HEK293 (cell line): ENCODE results near the gene FNDC11.

Source experiments
- FEZF1 ChIP-seq: fragments of 450-650 bp; formaldehyde crosslinking; IDR thresholded peaks from 2 replicates; pipeline ENCODE4 v1.5.1; 2016; ENCODE audit warnings: missing biosample characterization, missing genetic modification characterization
- HOXA7 ChIP-seq: sonication (generic); formaldehyde crosslinking; IDR thresholded peaks from 2 replicates; pipeline ENCODE4 v1.8.1; 2022; ENCODE audit warnings: missing genetic modification reagents, borderline replicate concordance
- KLF9 ChIP-seq: fragments of 450-650 bp; formaldehyde crosslinking; IDR thresholded peaks from 2 replicates; pipeline ENCODE4 v1.5.1; 2016; ENCODE audit warnings: missing biosample characterization, missing genetic modification characterization, low read depth
- ZBTB48 ChIP-seq: fragments of 450-650 bp; formaldehyde crosslinking; IDR thresholded peaks from 2 replicates; pipeline ENCODE4 v1.5.1; 2016; ENCODE audit warnings: missing biosample characterization, missing genetic modification characterization
- ZBTB7A ChIP-seq: fragments of 450-650 bp; formaldehyde crosslinking; IDR thresholded peaks from 2 replicates; pipeline ENCODE4 v1.5.1; 2016; ENCODE audit warnings: low read depth, missing biosample characterization, missing genetic modification characterization
- ZEB2 ChIP-seq: fragments of 450-650 bp; formaldehyde crosslinking; IDR thresholded peaks from 2 replicates; pipeline ENCODE4 v1.5.1; 2016; ENCODE audit warnings: missing biosample characterization, missing genetic modification characterization
- ZFHX2 ChIP-seq: fragments of 450-650 bp; formaldehyde crosslinking; conservative IDR thresholded peaks from 2 replicates; pipeline ENCODE4 v1.5.1; 2016; ENCODE audit warnings: missing biosample characterization, missing genetic modification characterization
- ZFP3 ChIP-seq: fragments of 450-650 bp; formaldehyde crosslinking; IDR thresholded peaks from 2 replicates; pipeline ENCODE4 v1.5.1; 2016; ENCODE audit warnings: low read depth, missing biosample characterization, missing genetic modification characterization
- ZNF114 ChIP-seq: fragments of 450-650 bp; formaldehyde crosslinking; IDR thresholded peaks from 2 replicates; pipeline ENCODE4 v1.5.0; 2017; ENCODE audit warnings: missing biosample characterization, missing genetic modification characterization
- ZNF16 ChIP-seq: fragments of 450-650 bp; formaldehyde crosslinking; IDR thresholded peaks from 2 replicates; pipeline ENCODE4 v1.5.1; 2016; ENCODE audit warnings: low read depth, missing biosample characterization, missing genetic modification characterization
- ZNF223 ChIP-seq: fragments of 450-650 bp; formaldehyde crosslinking; IDR thresholded peaks from 2 replicates; pipeline ENCODE4 v1.5.1; 2016; ENCODE audit warnings: missing biosample characterization, missing genetic modification characterization
- ZNF266 ChIP-seq: fragments of 450-650 bp; formaldehyde crosslinking; IDR thresholded peaks from 2 replicates; pipeline ENCODE4 v1.5.1; 2016; ENCODE audit warnings: missing biosample characterization, missing genetic modification characterization, low read depth
- ZNF37A ChIP-seq: fragments of 450-650 bp; IDR thresholded peaks from 2 replicates; pipeline ENCODE4 v1.5.1; 2018; ENCODE audit warnings: missing biosample characterization, missing genetic modification characterization
- ZNF521 ChIP-seq: fragments of 450-650 bp; formaldehyde crosslinking; IDR thresholded peaks from 2 replicates; pipeline ENCODE4 v1.5.1; 2017; ENCODE audit warnings: missing biosample characterization, mild to moderate bottlenecking, missing genetic modification characterization
- ZNF549 ChIP-seq: fragments of 450-650 bp; IDR thresholded peaks from 2 replicates; pipeline ENCODE4 v1.5.1; 2018; ENCODE audit warnings: missing biosample characterization, missing genetic modification characterization, mild to moderate bottlenecking, inconsistent platforms, moderate library complexity
- ZNF600 ChIP-seq: fragments of 450-650 bp; formaldehyde crosslinking; IDR thresholded peaks from 2 replicates; pipeline ENCODE4 v1.5.1; 2016; ENCODE audit warnings: missing biosample characterization, missing genetic modification characterization
- ZNF623 ChIP-seq: fragments of 450-650 bp; formaldehyde crosslinking; IDR thresholded peaks from 2 replicates; pipeline ENCODE4 v1.5.1; 2016; ENCODE audit warnings: missing biosample characterization, missing genetic modification characterization
- ZNF660 ChIP-seq: fragments of 450-650 bp; IDR thresholded peaks from 2 replicates; pipeline ENCODE4 v1.5.1; 2018; ENCODE audit warnings: missing biosample characterization, mild to moderate bottlenecking, missing genetic modification characterization
- ZNF692 ChIP-seq: fragments of 450-650 bp; formaldehyde crosslinking; IDR thresholded peaks from 2 replicates; pipeline ENCODE4 v1.5.1; 2016; ENCODE audit warnings: missing biosample characterization, missing genetic modification characterization
- ZNF792 ChIP-seq: fragments of 450-650 bp; formaldehyde crosslinking; IDR thresholded peaks from 2 replicates; pipeline ENCODE4 v1.5.1; 2016; ENCODE audit warnings: missing biosample characterization, missing genetic modification characterization
- ZNF843 ChIP-seq: fragments of 450-650 bp; formaldehyde crosslinking; IDR thresholded peaks from 2 replicates; pipeline ENCODE4 v1.5.1; 2016; ENCODE audit warnings: missing biosample characterization, missing genetic modification characterization
- TF ChIP-seq, protein P1 (sequence below): fragments of 450-650 bp; formaldehyde crosslinking; conservative IDR thresholded peaks from 2 replicates; pipeline ENCODE4 v1.5.1; 2016; ENCODE audit warnings: low read depth, missing biosample characterization, missing genetic modification characterization
- TF ChIP-seq, protein P2 (sequence below): fragments of 450-650 bp; formaldehyde crosslinking; IDR thresholded peaks from 2 replicates; pipeline ENCODE4 v1.5.1; 2016; ENCODE audit warnings: missing biosample characterization, missing genetic modification characterization
- TF ChIP-seq, protein P3 (sequence below): fragments of 450-650 bp; formaldehyde crosslinking; IDR thresholded peaks from 2 replicates; pipeline ENCODE4 v1.5.1; 2016; ENCODE audit warnings: missing biosample characterization, missing genetic modification characterization
- TF ChIP-seq, protein P4 (sequence below): fragments of 450-650 bp; formaldehyde crosslinking; IDR thresholded peaks from 2 replicates; pipeline ENCODE4 v1.5.0; 2017; ENCODE audit warnings: missing biosample characterization, missing genetic modification characterization, borderline replicate concordance
- TF ChIP-seq, protein P5 (sequence below): fragments of 450-650 bp; formaldehyde crosslinking; IDR thresholded peaks from 2 replicates; pipeline ENCODE4 v1.5.1; 2017; ENCODE audit warnings: missing biosample characterization, missing genetic modification characterization

FNDC11 gene

DNA sequence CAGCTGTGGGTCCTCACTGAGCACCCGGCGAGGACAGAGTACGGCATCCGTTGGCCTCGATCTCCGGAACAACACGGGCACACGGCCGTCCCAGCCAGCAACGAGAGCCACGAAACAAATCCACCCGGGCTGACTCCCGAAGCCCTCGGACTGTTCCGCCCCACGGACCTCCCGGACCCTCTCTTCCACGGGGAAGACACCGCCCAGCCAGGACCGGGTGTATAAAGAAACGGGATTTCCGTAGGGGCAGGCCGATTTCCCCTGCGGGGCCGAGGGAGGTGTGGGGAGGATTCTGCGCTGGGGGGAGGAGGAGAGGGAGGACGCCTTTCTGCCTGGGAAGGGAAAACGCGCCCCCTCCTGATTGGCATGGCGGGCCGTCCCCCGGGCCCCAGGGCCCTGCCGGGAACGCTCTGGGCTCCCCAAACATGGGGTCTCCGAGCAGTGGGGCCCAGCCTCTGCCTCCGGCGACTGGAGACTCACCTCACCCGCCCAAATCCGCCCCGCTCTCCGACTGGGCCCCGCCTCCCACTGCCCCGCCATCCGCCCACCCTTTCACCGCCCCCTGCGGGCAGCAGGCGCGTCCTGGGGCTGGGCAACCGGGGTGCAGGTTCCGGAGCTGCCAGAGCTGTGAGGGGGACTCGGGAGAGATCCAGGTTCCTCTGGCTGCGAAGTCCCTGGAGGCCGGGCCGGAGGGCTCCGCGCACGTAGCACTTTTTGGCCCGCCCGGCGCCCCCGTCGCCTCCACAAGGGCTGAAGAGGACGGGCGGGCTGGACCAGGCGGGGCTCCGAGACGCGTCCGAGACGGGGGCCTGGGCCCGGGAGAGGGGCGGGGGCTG is 34.1 kb upstream of the FNDC11 start (continued):
- TF ChIP-seq, protein P1, sequence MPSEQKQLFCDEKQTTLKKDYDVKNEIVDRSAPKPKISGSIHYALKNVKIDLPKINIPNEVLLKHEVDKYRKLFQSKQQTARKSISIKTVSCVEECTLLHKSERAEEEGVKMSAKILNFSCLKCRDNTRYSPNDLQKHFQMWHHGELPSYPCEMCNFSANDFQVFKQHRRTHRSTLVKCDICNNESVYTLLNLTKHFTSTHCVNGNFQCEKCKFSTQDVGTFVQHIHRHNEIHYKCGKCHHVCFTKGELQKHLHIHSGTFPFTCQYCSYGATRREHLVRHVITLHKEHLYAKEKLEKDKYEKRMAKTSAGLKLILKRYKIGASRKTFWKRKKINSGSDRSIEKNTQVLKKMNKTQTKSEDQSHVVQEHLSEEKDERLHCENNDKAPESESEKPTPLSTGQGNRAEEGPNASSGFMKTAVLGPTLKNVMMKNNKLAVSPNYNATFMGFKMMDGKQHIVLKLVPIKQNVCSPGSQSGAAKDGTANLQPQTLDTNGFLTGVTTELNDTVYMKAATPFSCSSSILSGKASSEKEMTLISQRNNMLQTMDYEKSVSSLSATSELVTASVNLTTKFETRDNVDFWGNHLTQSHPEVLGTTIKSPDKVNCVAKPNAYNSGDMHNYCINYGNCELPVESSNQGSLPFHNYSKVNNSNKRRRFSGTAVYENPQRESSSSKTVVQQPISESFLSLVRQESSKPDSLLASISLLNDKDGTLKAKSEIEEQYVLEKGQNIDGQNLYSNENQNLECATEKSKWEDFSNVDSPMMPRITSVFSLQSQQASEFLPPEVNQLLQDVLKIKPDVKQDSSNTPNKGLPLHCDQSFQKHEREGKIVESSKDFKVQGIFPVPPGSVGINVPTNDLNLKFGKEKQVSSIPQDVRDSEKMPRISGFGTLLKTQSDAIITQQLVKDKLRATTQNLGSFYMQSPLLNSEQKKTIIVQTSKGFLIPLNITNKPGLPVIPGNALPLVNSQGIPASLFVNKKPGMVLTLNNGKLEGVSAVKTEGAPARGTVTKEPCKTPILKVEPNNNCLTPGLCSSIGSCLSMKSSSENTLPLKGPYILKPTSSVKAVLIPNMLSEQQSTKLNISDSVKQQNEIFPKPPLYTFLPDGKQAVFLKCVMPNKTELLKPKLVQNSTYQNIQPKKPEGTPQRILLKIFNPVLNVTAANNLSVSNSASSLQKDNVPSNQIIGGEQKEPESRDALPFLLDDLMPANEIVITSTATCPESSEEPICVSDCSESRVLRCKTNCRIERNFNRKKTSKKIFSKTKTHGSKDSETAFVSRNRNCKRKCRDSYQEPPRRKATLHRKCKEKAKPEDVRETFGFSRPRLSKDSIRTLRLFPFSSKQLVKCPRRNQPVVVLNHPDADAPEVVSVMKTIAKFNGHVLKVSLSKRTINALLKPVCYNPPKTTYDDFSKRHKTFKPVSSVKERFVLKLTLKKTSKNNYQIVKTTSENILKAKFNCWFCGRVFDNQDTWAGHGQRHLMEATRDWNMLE (tag by site-specific recombination) = no peak
- TF ChIP-seq FEZF1 (tag by site-specific recombination) = no peak
- TF ChIP-seq ZNF266 (tag by site-specific recombination) = no peak
- TF ChIP-seq ZNF660 = no peak
- peak; percentile 80 for TF ChIP-seq KLF9 (tag by site-specific recombination)
- TF ChIP-seq ZNF521 = no peak
- no peak for TF ChIP-seq ZNF792 (tag by site-specific recombination)
- TF ChIP-seq ZNF692 (tag by site-specific recombination) = peak; percentile 95
- 0 out of 2 replicates have a peak, but pooled peaks have one; percentile 5 for TF ChIP-seq ZNF600 (tag by site-specific recombination)
- TF ChIP-seq ZNF843 = no peak
- no peak for TF ChIP-seq ZNF37A
- TF ChIP-seq HOXA7 = no peak
- peak; percentile 91 for TF ChIP-seq ZFHX2 (tag by site-specific recombination)
- no peak for TF ChIP-seq ZFP3 (tag by site-specific recombination)
- TF ChIP-seq, protein P2, sequence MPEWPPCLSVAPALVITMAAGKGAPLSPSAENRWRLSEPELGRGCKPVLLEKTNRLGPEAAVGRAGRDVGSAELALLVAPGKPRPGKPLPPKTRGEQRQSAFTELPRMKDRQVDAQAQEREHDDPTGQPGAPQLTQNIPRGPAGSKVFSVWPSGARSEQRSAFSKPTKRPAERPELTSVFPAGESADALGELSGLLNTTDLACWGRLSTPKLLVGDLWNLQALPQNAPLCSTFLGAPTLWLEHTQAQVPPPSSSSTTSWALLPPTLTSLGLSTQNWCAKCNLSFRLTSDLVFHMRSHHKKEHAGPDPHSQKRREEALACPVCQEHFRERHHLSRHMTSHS (tag by site-specific recombination) = no peak
- no peak for TF ChIP-seq ZNF623
- no peak for TF ChIP-seq ZNF114 (tag by site-specific recombination)
- no peak for TF ChIP-seq ZEB2 (tag by site-specific recombination)
- TF ChIP-seq, protein P3, sequence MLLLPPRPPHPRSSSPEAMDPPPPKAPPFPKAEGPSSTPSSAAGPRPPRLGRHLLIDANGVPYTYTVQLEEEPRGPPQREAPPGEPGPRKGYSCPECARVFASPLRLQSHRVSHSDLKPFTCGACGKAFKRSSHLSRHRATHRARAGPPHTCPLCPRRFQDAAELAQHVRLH (tag by site-specific recombination) = no peak
- no peak for TF ChIP-seq ZBTB7A (tag by site-specific recombination)
- TF ChIP-seq, protein P4, sequence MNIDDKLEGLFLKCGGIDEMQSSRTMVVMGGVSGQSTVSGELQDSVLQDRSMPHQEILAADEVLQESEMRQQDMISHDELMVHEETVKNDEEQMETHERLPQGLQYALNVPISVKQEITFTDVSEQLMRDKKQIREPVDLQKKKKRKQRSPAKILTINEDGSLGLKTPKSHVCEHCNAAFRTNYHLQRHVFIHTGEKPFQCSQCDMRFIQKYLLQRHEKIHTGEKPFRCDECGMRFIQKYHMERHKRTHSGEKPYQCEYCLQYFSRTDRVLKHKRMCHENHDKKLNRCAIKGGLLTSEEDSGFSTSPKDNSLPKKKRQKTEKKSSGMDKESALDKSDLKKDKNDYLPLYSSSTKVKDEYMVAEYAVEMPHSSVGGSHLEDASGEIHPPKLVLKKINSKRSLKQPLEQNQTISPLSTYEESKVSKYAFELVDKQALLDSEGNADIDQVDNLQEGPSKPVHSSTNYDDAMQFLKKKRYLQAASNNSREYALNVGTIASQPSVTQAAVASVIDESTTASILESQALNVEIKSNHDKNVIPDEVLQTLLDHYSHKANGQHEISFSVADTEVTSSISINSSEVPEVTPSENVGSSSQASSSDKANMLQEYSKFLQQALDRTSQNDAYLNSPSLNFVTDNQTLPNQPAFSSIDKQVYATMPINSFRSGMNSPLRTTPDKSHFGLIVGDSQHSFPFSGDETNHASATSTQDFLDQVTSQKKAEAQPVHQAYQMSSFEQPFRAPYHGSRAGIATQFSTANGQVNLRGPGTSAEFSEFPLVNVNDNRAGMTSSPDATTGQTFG (tag by site-specific recombination) = no peak
- TF ChIP-seq ZNF549 (tag by site-specific recombination) = no peak
- no peak for TF ChIP-seq ZNF223 (tag by site-specific recombination)
- TF ChIP-seq ZNF16 = no peak
- TF ChIP-seq ZBTB48 (tag by site-specific recombination) = no peak
- TF ChIP-seq, protein P5, sequence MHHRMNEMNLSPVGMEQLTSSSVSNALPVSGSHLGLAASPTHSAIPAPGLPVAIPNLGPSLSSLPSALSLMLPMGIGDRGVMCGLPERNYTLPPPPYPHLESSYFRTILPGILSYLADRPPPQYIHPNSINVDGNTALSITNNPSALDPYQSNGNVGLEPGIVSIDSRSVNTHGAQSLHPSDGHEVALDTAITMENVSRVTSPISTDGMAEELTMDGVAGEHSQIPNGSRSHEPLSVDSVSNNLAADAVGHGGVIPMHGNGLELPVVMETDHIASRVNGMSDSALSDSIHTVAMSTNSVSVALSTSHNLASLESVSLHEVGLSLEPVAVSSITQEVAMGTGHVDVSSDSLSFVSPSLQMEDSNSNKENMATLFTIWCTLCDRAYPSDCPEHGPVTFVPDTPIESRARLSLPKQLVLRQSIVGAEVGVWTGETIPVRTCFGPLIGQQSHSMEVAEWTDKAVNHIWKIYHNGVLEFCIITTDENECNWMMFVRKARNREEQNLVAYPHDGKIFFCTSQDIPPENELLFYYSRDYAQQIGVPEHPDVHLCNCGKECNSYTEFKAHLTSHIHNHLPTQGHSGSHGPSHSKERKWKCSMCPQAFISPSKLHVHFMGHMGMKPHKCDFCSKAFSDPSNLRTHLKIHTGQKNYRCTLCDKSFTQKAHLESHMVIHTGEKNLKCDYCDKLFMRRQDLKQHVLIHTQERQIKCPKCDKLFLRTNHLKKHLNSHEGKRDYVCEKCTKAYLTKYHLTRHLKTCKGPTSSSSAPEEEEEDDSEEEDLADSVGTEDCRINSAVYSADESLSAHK (tag by site-specific recombination) = no peak
